Endothelial cell of umbilical vein (primary cell): ENCODE results near the gene AHSP. TPM values are rescaled to one million over a fixed set of nuclear protein-coding genes. Genes with fewer than 3 reads are reported as not detected.

ENCODE experiments used
- BruUV-seq: library from RNA; stranded (reverse); fragments of 400-500 nt; replicated peaks from 2 replicates; lab custom pipeline; 2021; lab: Mats Ljungman, UMichigan
- CTCF ChIA-PET: fragments of 300-600, 350-600 bp; sonication (Branson Sonifier 250); formaldehyde crosslinking; loops from one replicate; lab custom pipeline; 2021; ENCODE audit warnings: antibody characterized with exemption, inconsistent platforms; lab: Charles Lee
- POLR2A ChIA-PET: fragments of 300-600, 350-600 bp; sonication (Branson Sonifier 250); formaldehyde crosslinking; loops from one replicate; lab custom pipeline; 2021; ENCODE audit warnings: antibody characterized with exemption, inconsistent platforms; lab: Charles Lee
- DNase-seq: peaks from one replicate; pipeline ENCODE4 v3.0.0-alpha.2; 2011; ENCODE audit warnings: low read depth, low spot score
- FAIRE-seq: peaks from 2 replicates; lab custom pipeline; 2011; peaks lifted over from hg19 to GRCh38; lab: Jason Lieb, UNC
- H2AFZ ChIP-seq: 2 replicates; pipeline ENCODE4 v1.6.0; 2012; ENCODE audit warnings: low read depth, low read length, control low read depth, inconsistent platforms
- H3K27ac ChIP-seq: 2 replicates; pipeline ENCODE4 v1.5.1; 2011; ENCODE audit warnings: low read depth, mild to moderate bottlenecking, control low read depth, low read length, moderate library complexity; ENCODE audit not compliant: insufficient read depth
- H3K27me3 ChIP-seq, 2 experiments: 2 replicates each; pipeline versions ENCODE4 v1.6.0 to v1.6.1; 2011; ENCODE audit warnings: low read length in 2 of 2, mixed read lengths in 1 of 2; ENCODE audit not compliant: control insufficient read depth in 2 of 2, insufficient read depth in 2 of 2
- H3K36me3 ChIP-seq, 2 experiments: 2 replicates in 1 of 2; 3 replicates in 1 of 2; pipeline ENCODE4 v1.5.1; 2011; ENCODE audit warnings: low read length in 2 of 2, mild to moderate bottlenecking in 1 of 2, moderate library complexity in 1 of 2; ENCODE audit not compliant: control insufficient read depth in 2 of 2, insufficient read depth in 2 of 2; ENCODE audit errors: extremely low read depth in 1 of 2
- H3K4me1 ChIP-seq: 3 replicates; pipeline ENCODE4 v1.5.1; 2011; ENCODE audit warnings: mild to moderate bottlenecking, low read length; ENCODE audit not compliant: control insufficient read depth, insufficient read depth; ENCODE audit errors: extremely low read depth
- H3K4me2 ChIP-seq: 2 replicates; pipeline ENCODE4 v1.6.1; 2011; ENCODE audit warnings: low read length, control low read depth, mixed read lengths; ENCODE audit not compliant: insufficient read depth
- H3K4me3 ChIP-seq, 3 experiments: fragments of 200-600 bp in 1 of 3; sonication (generic), shearing (Covaris generic) in 1 of 3; replicated peaks in 1 of 3; 2 replicates each; pipeline ENCODE4 v1.5.1; 2011 to 2016; ENCODE audit warnings: control low read depth in 3 of 3, low read length in 3 of 3, mild to moderate bottlenecking in 2 of 3, inconsistent platforms in 1 of 3, low read depth in 1 of 3, moderate library complexity in 1 of 3; ENCODE audit not compliant: insufficient read depth in 1 of 3
- H3K79me2 ChIP-seq: 2 replicates; pipeline ENCODE4 v1.6.0; 2012; ENCODE audit warnings: low read length, inconsistent platforms; ENCODE audit not compliant: control insufficient read depth, insufficient read depth
- H3K9ac ChIP-seq: replicated peaks from 2 replicates; pipeline ENCODE3; 2011; ENCODE audit warnings: low read length, control low read depth; ENCODE audit not compliant: insufficient read depth; ENCODE audit errors: extremely low read depth
- H3K9me1 ChIP-seq: replicated peaks from 3 replicates; pipeline ENCODE4 v1.6.0; 2011; ENCODE audit warnings: mild to moderate bottlenecking, low read length; ENCODE audit not compliant: control insufficient read depth, insufficient read depth; ENCODE audit errors: extremely low read depth
- H3K9me3 ChIP-seq: replicated peaks from 2 replicates; pipeline ENCODE4 v1.5.1; 2012; ENCODE audit warnings: low read length, inconsistent platforms; ENCODE audit not compliant: control insufficient read depth, insufficient read depth
- H4K20me1 ChIP-seq: replicated peaks from 2 replicates; pipeline ENCODE3; 2011; ENCODE audit warnings: mild to moderate bottlenecking, low read length; ENCODE audit not compliant: control insufficient read depth, insufficient read depth; ENCODE audit errors: extremely low read depth
- EZH2 ChIP-seq: IDR thresholded peaks from 2 replicates; pipeline ENCODE4 v1.6.1; 2012; ENCODE audit warnings: borderline replicate concordance, low read depth, mild to moderate bottlenecking, moderate library complexity, low read length, inconsistent platforms; ENCODE audit not compliant: severe bottlenecking
- FOS ChIP-seq: IDR thresholded peaks from 2 replicates; pipeline ENCODE4 v1.6.1; 2011; ENCODE audit warnings: mild to moderate bottlenecking, low read length, moderate library complexity, borderline replicate concordance; ENCODE audit not compliant: insufficient read depth
- GATA2 ChIP-seq: IDR thresholded peaks from 2 replicates; pipeline ENCODE4 v1.7.0; 2011; ENCODE audit warnings: low read depth, mild to moderate bottlenecking, moderate library complexity, mixed read lengths, low read length; ENCODE audit not compliant: insufficient read length, insufficient read depth
- JUN ChIP-seq: IDR thresholded peaks from 2 replicates; pipeline ENCODE4 v1.6.1; 2011; ENCODE audit warnings: borderline replicate concordance, low read depth; ENCODE audit not compliant: insufficient read length, insufficient read depth
- MYC ChIP-seq: IDR thresholded peaks from one replicate; pipeline ENCODE4 v1.6.1; 2011; ENCODE audit warnings: mild to moderate bottlenecking, low read depth, low read length
- POLR2A ChIP-seq: IDR thresholded peaks from 2 replicates; pipeline ENCODE4 v1.6.1; 2012; ENCODE audit warnings: low read depth, mild to moderate bottlenecking, control low read depth, low read length
- POLR2AphosphoS5 ChIP-seq: IDR thresholded peaks from 2 replicates; pipeline ENCODE4 v1.6.1; 2012; ENCODE audit warnings: low read depth, mild to moderate bottlenecking, control low read depth, low read length, moderate library complexity; ENCODE audit not compliant: insufficient read depth
- dilution Hi-C: fragments of 300-500 bp; cut with MboI; formaldehyde crosslinking; loops from one replicate; pipeline ENCODE4 v1.15.0; 2019; ENCODE audit warnings: low sequenced_read_pairs; ENCODE audit not compliant: extremely low pct_ligation_motif_present
- intact Hi-C: fragments of 100-400 bp; cut with micrococcal nuclease; formaldehyde crosslinking; loops from one replicate; pipeline ENCODE4 v1.10.0; 2022
- polyA plus RNA-seq, 4 experiments: library from polyadenylated mRNA; depleted of rRNA in 3 of 4; stranded (reverse) in 3 of 4; unstranded in 1 of 4; fragments of >200 nt; gene quantifications; 2 replicates each; pipeline versions ENCODE4 v1.2.1 to v1.2.3, GENCODE V29; 2011 to 2012; ENCODE audit warnings: missing spikeins in 1 of 4
- total RNA-seq: library from RNA; stranded (reverse); gene quantifications from 2 replicates; pipeline ENCODE4 v1.2.3, GENCODE V29; 2021
- TF ChIP-seq, protein P1 (sequence below), 2 donors: IDR thresholded peaks; 1 replicate in 1 of 2; 2 replicates in 1 of 2; pipeline ENCODE4 v1.5.1; 2011; ENCODE audit warnings: low read length in 2 of 2, mild to moderate bottlenecking in 2 of 2, moderate library complexity in 2 of 2, control low read depth in 1 of 2, inconsistent platforms in 1 of 2, low read depth in 1 of 2; ENCODE audit not compliant: insufficient read depth in 1 of 2; ENCODE audit errors: extremely low read depth in 1 of 2
- TF ChIP-seq, protein P2 (sequence below): IDR thresholded peaks from 2 replicates; pipeline ENCODE4 v1.6.1; 2011; ENCODE audit not compliant: insufficient read depth, insufficient read length

The AHSP gene
- total and polyA plus RNA-seq, 2 donors (not counting 3 experiments of a cell fraction or from before 2014, with no cell fraction given) = not detected

DNA sequence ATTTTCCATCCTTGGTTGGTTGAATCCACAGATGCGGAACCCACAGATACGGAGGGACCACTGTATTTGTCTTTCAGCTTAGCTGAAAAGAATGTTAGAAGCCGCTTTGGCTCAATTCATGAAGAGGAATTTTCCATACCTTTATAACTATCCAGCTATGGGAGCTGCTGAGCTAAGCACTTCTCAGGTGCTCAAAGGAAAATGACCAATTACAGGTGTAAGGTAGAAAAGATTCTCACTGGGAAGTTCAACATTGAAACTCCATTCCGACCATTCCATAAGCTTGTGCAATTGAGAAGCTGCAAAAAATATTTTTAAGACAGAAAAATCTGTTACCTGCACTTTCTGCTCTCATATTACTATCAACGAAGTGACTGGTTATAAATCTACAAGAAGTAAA, 2.7 kb downstream of the AHSP start:
- TF ChIP-seq EZH2 = no peak
- TF ChIP-seq POLR2AphosphoS5 = no peak
- TF ChIP-seq, protein P1, sequence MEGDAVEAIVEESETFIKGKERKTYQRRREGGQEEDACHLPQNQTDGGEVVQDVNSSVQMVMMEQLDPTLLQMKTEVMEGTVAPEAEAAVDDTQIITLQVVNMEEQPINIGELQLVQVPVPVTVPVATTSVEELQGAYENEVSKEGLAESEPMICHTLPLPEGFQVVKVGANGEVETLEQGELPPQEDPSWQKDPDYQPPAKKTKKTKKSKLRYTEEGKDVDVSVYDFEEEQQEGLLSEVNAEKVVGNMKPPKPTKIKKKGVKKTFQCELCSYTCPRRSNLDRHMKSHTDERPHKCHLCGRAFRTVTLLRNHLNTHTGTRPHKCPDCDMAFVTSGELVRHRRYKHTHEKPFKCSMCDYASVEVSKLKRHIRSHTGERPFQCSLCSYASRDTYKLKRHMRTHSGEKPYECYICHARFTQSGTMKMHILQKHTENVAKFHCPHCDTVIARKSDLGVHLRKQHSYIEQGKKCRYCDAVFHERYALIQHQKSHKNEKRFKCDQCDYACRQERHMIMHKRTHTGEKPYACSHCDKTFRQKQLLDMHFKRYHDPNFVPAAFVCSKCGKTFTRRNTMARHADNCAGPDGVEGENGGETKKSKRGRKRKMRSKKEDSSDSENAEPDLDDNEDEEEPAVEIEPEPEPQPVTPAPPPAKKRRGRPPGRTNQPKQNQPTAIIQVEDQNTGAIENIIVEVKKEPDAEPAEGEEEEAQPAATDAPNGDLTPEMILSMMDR (IDR thresholded peaks at IDR 0.05; ENCODE audit: extremely low read depth in 1 of 2, insufficient read depth in 1 of 2, low read depth in 1 of 2, low read length in 2 of 2) = no peak
- TF ChIP-seq, protein P2, sequence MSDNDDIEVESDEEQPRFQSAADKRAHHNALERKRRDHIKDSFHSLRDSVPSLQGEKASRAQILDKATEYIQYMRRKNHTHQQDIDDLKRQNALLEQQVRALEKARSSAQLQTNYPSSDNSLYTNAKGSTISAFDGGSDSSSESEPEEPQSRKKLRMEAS = no peak
- no peak for TF ChIP-seq GATA2
- TF ChIP-seq POLR2A = no peak
- TF ChIP-seq JUN = no peak
- TF ChIP-seq FOS = no peak
- TF ChIP-seq MYC = no peak
- no peaks in the 10 kb centered on the region for H3K9me1 ChIP-seq
- H4K20me1 ChIP-seq = no peaks in the 10 kb centered on the region
- H3K79me2 ChIP-seq = no peaks in the 10 kb centered on the region
- no peaks in the 10 kb centered on the region for H3K36me3 ChIP-seq
- no peaks in the 10 kb centered on the region for H3K9me3 ChIP-seq
- ChIA-PET POLR2A (no interaction called here), CTCF (no interaction called here)
- dilution Hi-C loops = no loop called here
- H3K4me1 ChIP-seq = no peaks in the 10 kb centered on the region
- no peak overlapping the region for H3K4me2 ChIP-seq
- intact Hi-C loops = no loop called here
- H2AFZ ChIP-seq = no peak overlapping the region
- H3K9ac ChIP-seq = no peak overlapping the region
- FAIRE-seq (no peak), DNase-seq (no peak)
- no peak overlapping the region for H3K4me3 ChIP-seq
- peaks cover 23 to 28% of the 10 kb centered on the region in 2 experiments for H3K27me3 ChIP-seq
- BruUV-seq = no TSS peak
- H3K27ac ChIP-seq = no peak overlapping the region
